ENCODE results near the gene SETBP1. TPM values are rescaled to one million over a fixed set of nuclear protein-coding genes. Genes with fewer than 3 reads are reported as not detected.

SETBP1 gene
- total RNA-seq, 4 donors from 2014 or later = 15.6 to 27.3 (median 19.1) TPM

- TF ChIP-seq, protein P1, sequence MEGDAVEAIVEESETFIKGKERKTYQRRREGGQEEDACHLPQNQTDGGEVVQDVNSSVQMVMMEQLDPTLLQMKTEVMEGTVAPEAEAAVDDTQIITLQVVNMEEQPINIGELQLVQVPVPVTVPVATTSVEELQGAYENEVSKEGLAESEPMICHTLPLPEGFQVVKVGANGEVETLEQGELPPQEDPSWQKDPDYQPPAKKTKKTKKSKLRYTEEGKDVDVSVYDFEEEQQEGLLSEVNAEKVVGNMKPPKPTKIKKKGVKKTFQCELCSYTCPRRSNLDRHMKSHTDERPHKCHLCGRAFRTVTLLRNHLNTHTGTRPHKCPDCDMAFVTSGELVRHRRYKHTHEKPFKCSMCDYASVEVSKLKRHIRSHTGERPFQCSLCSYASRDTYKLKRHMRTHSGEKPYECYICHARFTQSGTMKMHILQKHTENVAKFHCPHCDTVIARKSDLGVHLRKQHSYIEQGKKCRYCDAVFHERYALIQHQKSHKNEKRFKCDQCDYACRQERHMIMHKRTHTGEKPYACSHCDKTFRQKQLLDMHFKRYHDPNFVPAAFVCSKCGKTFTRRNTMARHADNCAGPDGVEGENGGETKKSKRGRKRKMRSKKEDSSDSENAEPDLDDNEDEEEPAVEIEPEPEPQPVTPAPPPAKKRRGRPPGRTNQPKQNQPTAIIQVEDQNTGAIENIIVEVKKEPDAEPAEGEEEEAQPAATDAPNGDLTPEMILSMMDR (IDR thresholded peaks at IDR 0.05; ENCODE audit: low read depth) = no peak
Observed at GRCh38 chr18:44697315-44697714, 16.6 kb downstream of the SETBP1 start.

DNA sequence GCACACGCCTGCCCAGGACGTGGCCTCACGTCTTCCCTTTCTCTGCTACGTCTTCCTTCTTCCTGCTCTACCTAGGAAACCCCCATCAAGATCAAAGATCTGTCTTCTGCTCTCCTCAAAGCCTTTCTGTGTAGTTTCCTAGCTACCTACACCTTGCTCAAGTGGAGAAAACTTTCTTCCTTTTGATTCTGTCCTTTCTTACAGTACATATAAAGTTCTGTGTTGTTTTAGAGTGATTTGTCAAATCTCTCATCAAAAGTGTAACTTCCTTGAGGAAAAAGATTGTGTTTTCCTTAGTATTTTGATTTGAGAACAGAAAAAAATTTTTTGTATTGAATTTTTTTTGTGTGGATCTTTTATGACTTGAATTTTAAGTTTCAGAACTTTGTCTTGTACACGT, 17.8 kb downstream of the SETBP1 start:
- TF ChIP-seq, protein P1 (IDR thresholded peaks at IDR 0.05; ENCODE audit: low read depth) = no peak

DNA sequence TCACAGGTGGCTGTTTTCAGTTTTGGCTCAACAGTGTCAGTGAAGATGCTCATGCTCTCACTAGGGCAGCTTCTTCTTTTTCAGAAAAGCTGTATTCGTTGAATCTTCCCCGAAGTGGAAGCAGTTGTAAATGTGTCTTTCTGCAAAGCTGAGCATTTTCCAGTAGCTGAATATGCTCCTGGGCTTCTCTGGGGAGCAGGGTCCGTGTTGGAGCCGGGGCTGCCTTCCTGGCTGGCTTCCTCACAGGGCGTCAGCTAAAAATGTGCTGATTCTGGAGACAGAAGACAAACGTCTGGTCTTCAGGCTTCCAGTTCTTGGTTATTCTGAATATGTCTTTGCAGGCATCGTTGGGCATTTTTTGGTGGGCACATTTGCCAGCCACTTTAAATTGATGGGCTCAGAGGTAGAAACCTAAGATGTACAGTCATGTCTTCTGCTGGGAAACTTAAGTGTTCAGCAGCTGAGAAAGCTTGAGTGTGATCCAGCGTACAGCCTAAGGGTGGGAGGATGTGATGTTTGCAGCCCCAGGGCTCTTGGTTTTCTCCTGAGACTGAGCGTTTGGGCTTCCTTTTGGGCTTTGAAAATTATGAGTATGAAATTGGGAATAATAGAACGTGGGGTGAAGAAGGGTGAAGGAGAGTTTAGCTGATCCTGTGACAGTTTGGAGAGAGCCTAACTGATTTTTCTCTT, 19.0 kb downstream of the SETBP1 start:
- TF ChIP-seq, protein P1 (IDR thresholded peaks at IDR 0.05; ENCODE audit: low read depth) = no peak

DNA sequence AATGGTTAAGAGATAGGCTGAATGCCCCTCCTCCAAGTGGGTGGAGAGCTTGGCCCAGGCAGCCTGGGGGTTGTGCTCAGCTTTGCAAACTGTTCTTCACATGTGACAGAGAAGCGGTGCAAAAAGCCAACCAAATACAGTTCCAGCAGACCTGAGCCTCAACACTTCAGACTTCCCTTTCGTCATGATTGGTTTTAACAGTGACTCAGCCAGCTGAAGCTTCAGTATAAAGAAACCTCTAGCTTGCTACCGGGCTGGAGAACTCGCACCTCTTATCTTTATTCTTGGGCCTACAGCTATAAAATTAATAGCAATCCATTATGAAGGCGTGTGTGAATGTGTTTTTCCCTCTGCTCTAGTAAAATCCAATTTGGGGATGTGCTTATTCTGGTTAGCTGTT, 20.0 kb downstream of the SETBP1 start:
- TF ChIP-seq, protein P1 (IDR thresholded peaks at IDR 0.05; ENCODE audit: low read depth) = no peak

- TF ChIP-seq, protein P1 (IDR thresholded peaks at IDR 0.05; ENCODE audit: low read depth) = no peak
Observed at GRCh38 chr18:44701227-44701626, 20.5 kb downstream of the SETBP1 start.

DNA sequence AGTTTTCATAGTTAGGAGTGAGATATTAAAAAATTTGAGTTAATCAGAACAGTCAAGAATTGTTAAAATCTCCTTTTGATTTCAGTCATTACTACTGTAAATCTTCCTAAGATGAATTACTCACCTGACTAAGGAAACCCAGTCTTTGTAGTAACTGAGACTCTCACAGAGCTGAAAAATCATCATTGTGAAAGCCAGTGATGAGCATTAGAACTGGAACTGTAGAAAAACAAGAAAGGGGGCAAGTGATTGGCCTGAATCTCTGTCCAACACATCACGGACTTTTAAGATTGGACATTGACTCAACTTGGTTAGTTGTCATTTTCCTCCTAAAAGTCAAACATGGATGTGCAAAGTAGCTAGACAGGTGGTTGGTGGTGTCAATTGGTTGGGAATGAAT, 21.9 kb downstream of the SETBP1 start:
- TF ChIP-seq, protein P1 (IDR thresholded peaks at IDR 0.05; ENCODE audit: low read depth) = no peak

GRCh38 chr18:44704135-44704789, 23.6 kb downstream of the SETBP1 start:
- TF ChIP-seq, protein P1 (IDR thresholded peaks at IDR 0.05; ENCODE audit: low read depth) = no peak
